HEK293T (cell line): ENCODE measurements around the gene EGFLAM.

Source experiments
- CTCF ChIA-PET: fragments of 350-600 bp; formaldehyde crosslinking; extraction: SDS; loops from one replicate; lab custom pipeline; 2021; ENCODE audit warnings: antibody characterized with exemption, inconsistent platforms; lab: Yijun Ruan, JAX
- POLR2A ChIA-PET: fragments of 350-600 bp; formaldehyde crosslinking; extraction: SDS; loops from one replicate; lab custom pipeline; 2020; ENCODE audit warnings: antibody characterized with exemption, inconsistent platforms; lab: Yijun Ruan, JAX
- DNase-seq: peaks from one replicate; pipeline ENCODE4 v3.0.0; 2012; ENCODE audit warnings: mixed read lengths; ENCODE audit errors: extremely low spot score
- ARNT ChIP-seq: fragments of 450-650 bp; IDR thresholded peaks from 2 replicates; pipeline ENCODE4 v1.6.1; 2017; ENCODE audit warnings: mild to moderate bottlenecking
- BHLHE40 ChIP-seq: fragments of 450-650 bp; IDR thresholded peaks from 2 replicates; pipeline ENCODE4 v1.6.1; 2016; ENCODE audit warnings: mild to moderate bottlenecking, moderate library complexity, borderline replicate concordance
- CTBP1 ChIP-seq: fragments of 450-650 bp; IDR thresholded peaks from 2 replicates; pipeline ENCODE4 v1.6.1; 2016; ENCODE audit warnings: borderline replicate concordance
- ELF4 ChIP-seq: fragments of 450-650 bp; IDR thresholded peaks from 2 replicates; pipeline ENCODE4 v1.6.1; 2017; ENCODE audit warnings: antibody characterized with exemption
- FOXA1 ChIP-seq: fragments of 450-650 bp; IDR thresholded peaks from 2 replicates; pipeline ENCODE4 v1.6.1; 2016; ENCODE audit warnings: mild to moderate bottlenecking
- FOXK2 ChIP-seq: fragments of 450-650 bp; IDR thresholded peaks from 2 replicates; pipeline ENCODE4 v1.6.1; 2016; ENCODE audit warnings: mild to moderate bottlenecking
- FOXM1 ChIP-seq: fragments of 450-650 bp; IDR thresholded peaks from 2 replicates; pipeline ENCODE4 v1.6.1; 2017; ENCODE audit warnings: mild to moderate bottlenecking, borderline replicate concordance
- HDGF ChIP-seq: fragments of 450-650 bp; IDR thresholded peaks from 2 replicates; pipeline ENCODE4 v1.6.1; 2017; ENCODE audit warnings: antibody characterized with exemption, borderline replicate concordance
- L3MBTL2 ChIP-seq: fragments of 450-650 bp; conservative IDR thresholded peaks from 2 replicates; pipeline ENCODE4 v1.6.1; 2016; ENCODE audit warnings: mild to moderate bottlenecking
- LEF1 ChIP-seq: fragments of 450-650 bp; IDR thresholded peaks from 2 replicates; pipeline ENCODE4 v1.6.1; 2017; ENCODE audit warnings: mild to moderate bottlenecking, borderline replicate concordance
- NFRKB ChIP-seq: fragments of 450-650 bp; IDR thresholded peaks from 2 replicates; pipeline ENCODE4 v1.6.1; 2016; ENCODE audit warnings: mild to moderate bottlenecking, moderate library complexity
- PKNOX1 ChIP-seq: fragments of 450-650 bp; IDR thresholded peaks from 2 replicates; pipeline ENCODE4 v1.6.1; 2016
- SP1 ChIP-seq: fragments of 450-650 bp; IDR thresholded peaks from 2 replicates; pipeline ENCODE4 v1.6.1; 2017
- SUZ12 ChIP-seq: fragments of 450-650 bp; IDR thresholded peaks from 2 replicates; pipeline ENCODE4 v1.6.1; 2016; ENCODE audit warnings: mild to moderate bottlenecking
- TARDBP ChIP-seq: fragments of 450-650 bp; IDR thresholded peaks from 2 replicates; pipeline ENCODE4 v1.6.1; 2016
- ZNF384 ChIP-seq: fragments of 450-650 bp; IDR thresholded peaks from 2 replicates; pipeline ENCODE4 v1.6.1; 2016

EGFLAM gene

GRCh38 chr5:38305148-38305547, 46.8 kb downstream of the EGFLAM start:
- CTCF ChIA-PET, result no interaction called here
- TF ChIP-seq TARDBP (no peak), L3MBTL2 (no peak), SUZ12 (no peak), ARNT (no peak), PKNOX1 (no peak), HDGF (no peak), FOXA1 (no peak), ZNF384 (no peak), BHLHE40 (no peak), LEF1 (no peak), FOXK2 (no peak), SP1 (no peak), NFRKB (no peak), ELF4 (no peak), CTBP1 (no peak)

DNA sequence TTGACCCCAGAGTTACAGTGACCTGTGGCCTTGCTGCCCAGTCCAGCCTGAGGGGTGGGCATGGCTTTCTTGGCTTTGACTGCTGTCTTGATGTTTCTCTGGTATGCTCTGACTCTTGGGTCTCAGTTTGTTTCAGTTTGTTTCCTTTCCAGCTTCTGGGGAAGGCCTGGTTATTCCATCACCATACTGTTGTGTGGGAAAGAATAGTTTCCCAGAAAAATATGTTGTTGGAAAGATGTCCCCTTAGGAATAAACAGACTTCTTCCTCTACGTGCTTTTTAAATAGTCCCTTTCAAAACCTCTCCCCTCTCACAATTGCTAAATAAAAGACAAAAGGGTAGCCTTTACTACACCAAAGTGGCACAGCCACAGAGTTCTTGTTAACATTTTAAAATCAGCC, 49.5 kb downstream of the EGFLAM start:
- ChIA-PET POLR2A (no interaction called here), CTCF (no interaction called here)
- TF ChIP-seq FOXM1, result no peak
- no peak for TF ChIP-seq HDGF
- TF ChIP-seq NFRKB, result no peak
- no peak for TF ChIP-seq L3MBTL2
- no peak for TF ChIP-seq LEF1
- no peak for TF ChIP-seq ZNF384
- no peak for TF ChIP-seq SUZ12
- TF ChIP-seq FOXK2, result no peak

More at GRCh38 chr5:38305148-38305547, 46.8 kb downstream of the EGFLAM start:
- no peak for DNase-seq
- POLR2A ChIA-PET, result no interaction called here

DNA sequence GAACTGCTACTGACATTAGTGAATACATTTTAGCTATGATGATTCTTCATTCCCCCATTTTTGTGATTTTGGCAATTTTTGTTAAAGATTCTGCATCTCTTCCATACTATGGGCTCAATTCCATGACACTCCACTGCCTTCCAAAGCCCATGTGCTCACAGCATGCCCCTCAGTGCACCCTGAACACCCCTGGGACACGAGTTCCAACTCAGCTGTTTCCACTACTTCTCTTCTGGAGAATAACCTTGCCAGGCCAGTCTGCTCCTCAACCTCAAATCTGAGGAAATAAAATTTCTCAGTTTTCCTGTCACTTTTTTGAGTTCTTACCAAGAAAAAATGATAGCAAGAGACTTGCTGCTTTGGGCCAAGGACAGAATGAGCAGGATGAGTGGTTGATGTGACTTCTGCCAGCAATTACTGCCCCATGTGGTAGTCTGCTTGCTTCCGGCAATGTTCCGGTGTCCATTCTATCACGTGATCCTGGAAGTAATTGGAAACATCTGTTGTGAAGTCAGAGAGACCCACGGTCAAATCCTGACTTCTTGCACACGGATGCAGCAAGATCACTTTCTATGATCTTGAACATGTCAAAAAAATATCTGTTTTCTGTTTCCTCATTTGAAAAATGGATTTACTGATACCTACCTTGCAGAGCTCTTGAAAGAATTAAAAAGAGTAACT, 58.3 kb downstream of the EGFLAM start:
- TF ChIP-seq LEF1, result no peak
- no peak for TF ChIP-seq PKNOX1
- TF ChIP-seq L3MBTL2, result no peak
- TF ChIP-seq BHLHE40, result no peak
- TF ChIP-seq FOXK2, result no peak
- TF ChIP-seq FOXM1, result no peak
- TF ChIP-seq TARDBP, result no peak
- POLR2A ChIA-PET, result no interaction called here
- CTCF ChIA-PET, result interaction anchor here (1.0 kb wide), 2 partner anchors 66 to 125 kb away, joined by 3 read pairs; no protein-coding TSS in a partner anchor
- DNase-seq, result peak; percentile 16

More for the DNA sequence above, 49.5 kb downstream of the EGFLAM start:
- no peak for DNase-seq

- CTCF ChIA-PET, result interaction anchor here (1.0 kb wide), 1 partner anchor 124 kb away, joined by 3 read pairs; no protein-coding TSS in a partner anchor
- POLR2A ChIA-PET, result no interaction called here
- TF ChIP-seq CTBP1, result no peak
- TF ChIP-seq ELF4, result no peak
- DNase-seq, result no peak
Observed at GRCh38 chr5:38317868-38318267, 59.5 kb downstream of the EGFLAM start.

DNA sequence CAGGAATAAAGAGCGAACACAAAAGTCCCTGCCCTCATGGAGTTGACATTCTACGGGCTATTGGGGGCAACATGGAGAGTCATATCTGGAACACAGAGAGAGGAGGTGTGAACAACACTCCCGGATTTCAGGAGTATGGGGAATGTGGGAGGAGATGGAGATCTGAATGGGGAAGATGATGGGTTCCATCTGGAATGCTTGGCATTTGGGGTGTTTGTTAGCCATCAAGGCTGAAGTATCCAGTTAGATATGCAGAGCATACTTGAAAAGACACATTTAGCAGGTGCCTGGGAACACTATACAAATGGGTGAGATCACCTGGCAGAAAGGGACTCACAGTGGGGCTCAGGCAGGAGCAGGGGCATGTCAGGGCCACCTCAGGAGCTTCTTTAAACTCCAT, 61.1 kb downstream of the EGFLAM start:
- TF ChIP-seq FOXA1 (no peak), TARDBP (no peak), PKNOX1 (no peak)
- ChIA-PET CTCF (no interaction called here), POLR2A (no interaction called here)
- no peak for DNase-seq

DNA sequence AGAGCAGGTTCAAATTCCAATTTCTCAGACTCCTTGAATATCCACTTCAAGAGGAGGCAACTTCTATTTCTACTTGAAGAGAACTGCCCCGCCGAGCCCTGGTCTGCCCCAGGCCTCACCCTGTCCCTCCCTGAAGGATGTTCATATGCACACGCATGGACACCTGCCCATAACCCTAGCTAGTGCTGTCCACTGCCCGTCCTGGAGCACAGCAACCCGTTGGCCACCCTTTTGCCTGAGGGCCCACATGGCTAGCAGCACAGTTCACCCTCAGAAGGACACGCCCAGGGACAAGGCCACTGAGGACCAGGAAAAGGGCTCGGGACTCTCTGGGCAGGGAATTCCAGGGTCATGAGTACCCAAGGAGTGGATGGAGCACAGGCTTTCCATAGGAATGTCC, 63.6 kb downstream of the EGFLAM start:
- CTCF ChIA-PET, result no interaction called here
- POLR2A ChIA-PET, result no interaction called here
- DNase-seq, result no peak
- no peak for TF ChIP-seq PKNOX1
- no peak for TF ChIP-seq FOXK2
